HepG2 (cell line): Measurements from ENCODE around the gene CAMKV. TPM values are rescaled to one million over a fixed set of nuclear protein-coding genes. Genes with fewer than 3 reads are reported as not detected.

Experiments
- ARID4A ChIP-seq: sonication (generic); formaldehyde crosslinking; IDR thresholded peaks from 2 replicates; pipeline ENCODE4 v1.5.0; 2020; ENCODE audit warnings: mild to moderate bottlenecking, missing genetic modification reagents, borderline replicate concordance
- CREM ChIP-seq, 2 experiments: sonication (generic) in 1 of 2; formaldehyde crosslinking in 1 of 2; IDR thresholded peaks; 2 replicates each; pipeline versions ENCODE4 v1.4.0 to v1.6.1; 2016 to 2020; ENCODE audit warnings: antibody characterized with exemption in 1 of 2, mild to moderate bottlenecking in 1 of 2, missing genetic modification reagents in 1 of 2
- GPBP1L1 ChIP-seq: sonication (generic); formaldehyde crosslinking; IDR thresholded peaks from 2 replicates; pipeline ENCODE4 v1.5.0; 2020; ENCODE audit warnings: mild to moderate bottlenecking, missing genetic modification reagents
- HIC2 ChIP-seq: sonication (generic); formaldehyde crosslinking; IDR thresholded peaks from 2 replicates; pipeline ENCODE4 v1.9.0; 2022; ENCODE audit warnings: low read depth, missing genetic modification reagents
- HNF1B ChIP-seq: sonication (generic); formaldehyde crosslinking; IDR thresholded peaks from 2 replicates; pipeline ENCODE4 v1.5.1; 2020; ENCODE audit warnings: mild to moderate bottlenecking, moderate library complexity, missing genetic modification reagents
- IRF9 ChIP-seq: sonication (generic); formaldehyde crosslinking; IDR thresholded peaks from 2 replicates; pipeline ENCODE4 v1.8.0; 2022; ENCODE audit warnings: missing genetic modification reagents, mild to moderate bottlenecking, borderline replicate concordance
- MBNL3 ChIP-seq: fragments of 250-450 bp; sonication (Bioruptor Pico); conservative IDR thresholded peaks from 2 replicates; pipeline ENCODE4 v1.8.0; 2022; ENCODE audit warnings: mild to moderate bottlenecking, inconsistent platforms
- YEATS4 ChIP-seq: sonication (generic); formaldehyde crosslinking; IDR thresholded peaks from 2 replicates; pipeline ENCODE4 v1.4.0; 2020; ENCODE audit warnings: missing genetic modification reagents, borderline replicate concordance
- ZFAT ChIP-seq: sonication (generic); formaldehyde crosslinking; conservative IDR thresholded peaks from 2 replicates; pipeline ENCODE4 v1.8.1; 2023; ENCODE audit warnings: missing genetic modification reagents, inconsistent platforms
- ZFP36L2 ChIP-seq: sonication (generic); formaldehyde crosslinking; IDR thresholded peaks from 2 replicates; pipeline ENCODE4 v1.4.0; 2020; ENCODE audit warnings: missing genetic modification reagents
- ZNF644 ChIP-seq: IDR thresholded peaks from 2 replicates; pipeline ENCODE4 v1.6.1; 2016; ENCODE audit warnings: low read depth
- ZNF678 ChIP-seq: sonication (generic); formaldehyde crosslinking; IDR thresholded peaks from 2 replicates; pipeline ENCODE4 v1.4.0; 2020; ENCODE audit warnings: mild to moderate bottlenecking, missing genetic modification reagents
- polyA plus RNA-seq, 8 experiments: library from polyadenylated mRNA; depleted of rRNA in 3 of 8; stranded (reverse) in 7 of 8; unstranded in 1 of 8; fragments of >200 nt; fragmentation: Illumina TruSeq in 4 of 8; extraction: Trizol in 4 of 8; gene quantifications; 2 replicates each; pipeline versions ENCODE4 v1.2.1 to v1.2.3, GENCODE V29; 2011 to 2016; ENCODE audit warnings: low read depth in 4 of 8, missing spikeins in 1 of 8, mixed read lengths in 1 of 8; ENCODE audit not compliant: insufficient read depth in 1 of 8
- total RNA-seq, 5 experiments: library from RNA; depleted of rRNA; stranded (reverse); fragments of >200 nt; fragmentation: Illumina TruSeq; extraction: Trizol; gene quantifications; 2 replicates each; pipeline ENCODE4 v1.2.3, GENCODE V29; 2016; ENCODE audit warnings: low read depth in 1 of 5

CAMKV gene
- total and polyA plus RNA-seq, 2 of the 13 experiments (the other 11 are each of a cell fraction or from before 2014, with no cell fraction given) = 0.13 to 0.15 TPM

- TF ChIP-seq IRF9 (CRISPR knock-in tag) (no peak), YEATS4 (no peak), CREM (IDR thresholded peaks at IDR 0.05) (no peak), CREM (CRISPR knock-in tag; IDR thresholded peaks at IDR 0.05) (no peak), ZFAT (CRISPR knock-in tag) (no peak), GPBP1L1 (CRISPR knock-in tag) (no peak), MBNL3 (no peak), ARID4A (CRISPR knock-in tag) (no peak), HIC2 (CRISPR knock-in tag) (no peak), ZNF644 (CRISPR knock-in tag) (no peak), ZNF678 (no peak), HNF1B (CRISPR knock-in tag) (no peak), ZFP36L2 (CRISPR knock-in tag) (no peak)
Observed at GRCh38 chr3:49826016-49826415, 43.7 kb downstream of the CAMKV start (continued).
